ENCODE measurements around the gene RAB44. TPM values are rescaled to one million over a fixed set of nuclear protein-coding genes. Genes with fewer than 3 reads are reported as not detected.

RAB44 gene
- total RNA-seq, 1 experiment from 2014 or later = 0.11 TPM

DNA sequence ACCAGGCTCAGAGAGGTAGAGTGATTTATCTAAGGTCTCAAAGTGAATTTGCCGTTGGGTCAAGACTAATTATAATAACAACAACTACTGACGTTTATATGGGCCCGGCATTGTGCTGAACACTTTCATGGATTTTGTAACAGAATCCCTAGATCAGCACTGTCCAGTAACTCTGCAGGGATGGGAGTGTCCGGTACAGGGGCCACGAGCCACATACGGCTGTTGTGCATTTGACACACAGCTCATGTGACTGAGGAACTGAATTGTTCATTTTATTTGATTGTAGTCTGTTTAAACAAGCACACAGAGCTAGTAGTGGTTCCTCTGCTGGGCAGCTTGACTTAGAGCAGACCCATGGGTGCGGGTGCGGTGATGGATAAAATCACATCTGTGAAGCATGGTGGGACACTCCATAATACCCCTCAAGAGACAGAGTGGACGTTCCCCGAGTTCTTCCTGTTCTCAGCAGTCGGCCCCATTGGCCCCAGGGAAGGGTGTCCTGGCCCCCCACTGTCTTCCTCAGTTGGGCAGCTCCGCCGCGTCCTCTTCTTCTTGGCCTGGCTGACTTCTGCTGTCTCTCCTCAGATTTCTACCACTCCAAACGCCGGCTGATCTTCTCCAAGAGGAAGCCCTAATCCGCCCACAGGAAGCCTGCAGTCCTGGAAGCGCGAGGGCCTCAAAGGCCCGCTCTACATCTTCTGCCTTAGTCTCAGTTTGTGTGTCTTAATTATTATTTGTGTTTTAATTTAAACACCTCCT, 12.3 kb upstream of the RAB44 start:
- CTCF ChIA-PET = no interaction called here
- POLR2A ChIA-PET = interaction anchor here (0.7 kb wide), 1 partner anchor 74 kb away, joined by 4 read pairs; no protein-coding TSS in a partner anchor
- Mint-ChIP-seq H3K27me3 (ENCODE audit: low read depth) (peaks cover 10% of the 10 kb centered on the region), H3K36me3 (peaks cover 37% of the 10 kb centered on the region), H3K4me3 (no peak overlapping the region), H3K27ac (no peak overlapping the region), H3K9me3 (no peaks in the 10 kb centered on the region), H3K4me1 (peaks cover 23% of the 10 kb centered on the region)
- TF ChIP-seq CREB1 (CRISPR knock-in tag; IDR thresholded peaks at IDR 0.05) (no peak), HMGXB4 (CRISPR knock-in tag; IDR thresholded peaks at IDR 0.05) (no peak), ATF2 (CRISPR knock-in tag; IDR thresholded peaks at IDR 0.05; ENCODE audit: borderline replicate concordance, low read depth) (no peak)
- TF ChIP-seq, protein P1, sequence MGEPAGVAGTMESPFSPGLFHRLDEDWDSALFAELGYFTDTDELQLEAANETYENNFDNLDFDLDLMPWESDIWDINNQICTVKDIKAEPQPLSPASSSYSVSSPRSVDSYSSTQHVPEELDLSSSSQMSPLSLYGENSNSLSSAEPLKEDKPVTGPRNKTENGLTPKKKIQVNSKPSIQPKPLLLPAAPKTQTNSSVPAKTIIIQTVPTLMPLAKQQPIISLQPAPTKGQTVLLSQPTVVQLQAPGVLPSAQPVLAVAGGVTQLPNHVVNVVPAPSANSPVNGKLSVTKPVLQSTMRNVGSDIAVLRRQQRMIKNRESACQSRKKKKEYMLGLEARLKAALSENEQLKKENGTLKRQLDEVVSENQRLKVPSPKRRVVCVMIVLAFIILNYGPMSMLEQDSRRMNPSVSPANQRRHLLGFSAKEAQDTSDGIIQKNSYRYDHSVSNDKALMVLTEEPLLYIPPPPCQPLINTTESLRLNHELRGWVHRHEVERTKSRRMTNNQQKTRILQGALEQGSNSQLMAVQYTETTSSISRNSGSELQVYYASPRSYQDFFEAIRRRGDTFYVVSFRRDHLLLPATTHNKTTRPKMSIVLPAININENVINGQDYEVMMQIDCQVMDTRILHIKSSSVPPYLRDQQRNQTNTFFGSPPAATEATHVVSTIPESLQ (CRISPR knock-in tag; IDR thresholded peaks at IDR 0.05) = no peak
- DNase-seq (ENCODE audit: low spot score) (no peak), ATAC-seq (no peak)

GRCh38 chr6:36685926-36686667, 11.5 kb upstream of the RAB44 start:
- Mint-ChIP-seq H3K4me1 (peaks cover 17% of the 10 kb centered on the region), H3K27me3 (ENCODE audit: low read depth) (0 out of 2 replicates have a peak, but pooled peaks cover 3% of the 10 kb centered on the region), H3K4me3 (no peak overlapping the region), H3K27ac (no peak overlapping the region), H3K9me3 (peaks cover 2% of the 10 kb centered on the region; the same call in 1 of the 2 replicates), H3K36me3 (peaks cover 37% of the 10 kb centered on the region)
- no peak for TF ChIP-seq SP1 (CRISPR knock-in tag; conservative IDR thresholded peaks at IDR 0.05)
- TF ChIP-seq ETV6 (CRISPR knock-in tag; IDR thresholded peaks at IDR 0.05) = no peak
- TF ChIP-seq ZNF121 (CRISPR knock-in tag; IDR thresholded peaks at IDR 0.05) = no peak
- TF ChIP-seq, protein P2, sequence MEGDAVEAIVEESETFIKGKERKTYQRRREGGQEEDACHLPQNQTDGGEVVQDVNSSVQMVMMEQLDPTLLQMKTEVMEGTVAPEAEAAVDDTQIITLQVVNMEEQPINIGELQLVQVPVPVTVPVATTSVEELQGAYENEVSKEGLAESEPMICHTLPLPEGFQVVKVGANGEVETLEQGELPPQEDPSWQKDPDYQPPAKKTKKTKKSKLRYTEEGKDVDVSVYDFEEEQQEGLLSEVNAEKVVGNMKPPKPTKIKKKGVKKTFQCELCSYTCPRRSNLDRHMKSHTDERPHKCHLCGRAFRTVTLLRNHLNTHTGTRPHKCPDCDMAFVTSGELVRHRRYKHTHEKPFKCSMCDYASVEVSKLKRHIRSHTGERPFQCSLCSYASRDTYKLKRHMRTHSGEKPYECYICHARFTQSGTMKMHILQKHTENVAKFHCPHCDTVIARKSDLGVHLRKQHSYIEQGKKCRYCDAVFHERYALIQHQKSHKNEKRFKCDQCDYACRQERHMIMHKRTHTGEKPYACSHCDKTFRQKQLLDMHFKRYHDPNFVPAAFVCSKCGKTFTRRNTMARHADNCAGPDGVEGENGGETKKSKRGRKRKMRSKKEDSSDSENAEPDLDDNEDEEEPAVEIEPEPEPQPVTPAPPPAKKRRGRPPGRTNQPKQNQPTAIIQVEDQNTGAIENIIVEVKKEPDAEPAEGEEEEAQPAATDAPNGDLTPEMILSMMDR (IDR thresholded peaks at IDR 0.05) = no peak
- TF ChIP-seq ZNF232 (CRISPR knock-in tag; IDR thresholded peaks at IDR 0.05) = no peak
- TF ChIP-seq ZNF416 (CRISPR knock-in tag; IDR thresholded peaks at IDR 0.05) = no peak
- TF ChIP-seq ATF2 (CRISPR knock-in tag; IDR thresholded peaks at IDR 0.05; ENCODE audit: borderline replicate concordance, low read depth) = no peak
- no peak for TF ChIP-seq ZNF396 (CRISPR knock-in tag; IDR thresholded peaks at IDR 0.05; ENCODE audit: borderline replicate concordance)
- TF ChIP-seq JUN (CRISPR knock-in tag; IDR thresholded peaks at IDR 0.05) = no peak
- no peak for TF ChIP-seq FOXK1 (CRISPR knock-in tag; IDR thresholded peaks at IDR 0.05)
- TF ChIP-seq, protein P3, sequence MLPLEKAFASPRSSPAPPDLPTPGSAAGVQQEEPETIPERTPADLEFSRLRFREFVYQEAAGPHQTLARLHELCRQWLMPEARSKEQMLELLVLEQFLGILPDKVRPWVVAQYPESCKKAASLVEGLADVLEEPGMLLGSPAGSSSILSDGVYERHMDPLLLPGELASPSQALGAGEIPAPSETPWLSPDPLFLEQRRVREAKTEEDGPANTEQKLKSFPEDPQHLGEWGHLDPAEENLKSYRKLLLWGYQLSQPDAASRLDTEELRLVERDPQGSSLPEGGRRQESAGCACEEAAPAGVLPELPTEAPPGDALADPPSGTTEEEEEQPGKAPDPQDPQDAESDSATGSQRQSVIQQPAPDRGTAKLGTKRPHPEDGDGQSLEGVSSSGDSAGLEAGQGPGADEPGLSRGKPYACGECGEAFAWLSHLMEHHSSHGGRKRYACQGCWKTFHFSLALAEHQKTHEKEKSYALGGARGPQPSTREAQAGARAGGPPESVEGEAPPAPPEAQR (CRISPR knock-in tag; IDR thresholded peaks at IDR 0.05) = no peak
- no peak for TF ChIP-seq SMAD3 (CRISPR knock-in tag; IDR thresholded peaks at IDR 0.05; ENCODE audit: borderline replicate concordance)
- TF ChIP-seq HMGXB4 (CRISPR knock-in tag; IDR thresholded peaks at IDR 0.05) = no peak
- TF ChIP-seq GABPB1 (CRISPR knock-in tag; IDR thresholded peaks at IDR 0.05) = no peak
- ATAC-seq (no peak), DNase-seq (ENCODE audit: low spot score) (no peak)
- ChIA-PET CTCF (interaction anchor here (0.7 to 0.9 kb wide), 2 partner anchors 38 to 48 kb away, joined by 3 read pairs; no protein-coding TSS in a partner anchor), POLR2A (no interaction called here)

All from WTC11 (cell line).